ENCODE data around the gene MSL2.

GRCh38 chr3:136209921-136210320 lies 13.8 kb upstream of the MSL2 start:
- no peak for TF ChIP-seq CTCF (IDR thresholded peaks at IDR 0.05; ENCODE audit: low read depth, low read length)
- no peak for TF ChIP-seq EZH2phosphoT487 (IDR thresholded peaks at IDR 0.05; ENCODE audit: low read depth)
